H1 (cell line): ENCODE results near the gene PPP2R5B. TPM values are rescaled to one million over a fixed set of nuclear protein-coding genes. Genes with fewer than 3 reads are reported as not detected.

Experiments
- CBX5 ChIP-seq: fragments of 300-800, 300-1000 bp; sonication (generic); IDR thresholded peaks from 2 replicates; pipeline ENCODE4 v1.7.1; 2016; ENCODE audit warnings: antibody characterized with exemption, low read length, low read depth
- CHD7 ChIP-seq: fragments of 300-600 bp; sonication (generic); IDR thresholded peaks from 2 replicates; pipeline ENCODE4 v1.7.1; 2012; ENCODE audit warnings: low read length, moderate library complexity, mild to moderate bottlenecking, inconsistent platforms; ENCODE audit not compliant: insufficient replicate concordance
- GTF2F1 ChIP-seq: IDR thresholded peaks from 2 replicates; pipeline ENCODE4 v1.6.1; 2012; ENCODE audit warnings: low read depth, low read length, improper control_type of control experiment, borderline replicate concordance
- SIN3A ChIP-seq, 2 experiments: IDR thresholded peaks in 1 of 2; conservative IDR thresholded peaks in 1 of 2; 2 replicates each; pipeline ENCODE4 v1.6.1; 2011 to 2012; ENCODE audit warnings: low read length in 2 of 2, improper control_type of control experiment in 1 of 2, low read depth in 1 of 2, mild to moderate bottlenecking in 1 of 2
- SRF ChIP-seq: IDR thresholded peaks from 2 replicates; pipeline ENCODE4 v1.6.1; 2011; ENCODE audit warnings: mild to moderate bottlenecking, low read depth, low read length, moderate library complexity
- ZNF274 ChIP-seq: IDR thresholded peaks from 2 replicates; pipeline ENCODE4 v1.7.0; 2012; ENCODE audit warnings: low read length, borderline replicate concordance; ENCODE audit errors: extremely low read depth
- polyA plus RNA-seq, 7 experiments: library from polyadenylated mRNA; depleted of rRNA in 3 of 7; stranded (reverse) in 5 of 7; unstranded in 2 of 7; fragments of >200 nt in 5 of 7; fragments of 200-250 nt in 2 of 7; gene quantifications; 1 replicate in 5 of 7; 2 replicates in 1 of 7; 4 replicates in 1 of 7; pipeline versions ENCODE4 v1.2.1 to v1.2.3, GENCODE V29; 2011 to 2013; ENCODE audit warnings: missing spikeins in 2 of 7, mixed read lengths in 2 of 7
- total RNA-seq: library from RNA; stranded (reverse); fragmentation: NEBNext Ultra II Directional; extraction: Animal tissue kit (Norgen Biotek cat#: 25700); gene quantifications from 2 replicates; pipeline ENCODE4 v1.2.1, GENCODE V29; 2021

Gene PPP2R5B
- total and polyA plus RNA-seq, 2 of the 8 experiments (the other 6 are each of a cell fraction or from before 2014, with no cell fraction given), result 4.9 to 5.1 TPM

DNA sequence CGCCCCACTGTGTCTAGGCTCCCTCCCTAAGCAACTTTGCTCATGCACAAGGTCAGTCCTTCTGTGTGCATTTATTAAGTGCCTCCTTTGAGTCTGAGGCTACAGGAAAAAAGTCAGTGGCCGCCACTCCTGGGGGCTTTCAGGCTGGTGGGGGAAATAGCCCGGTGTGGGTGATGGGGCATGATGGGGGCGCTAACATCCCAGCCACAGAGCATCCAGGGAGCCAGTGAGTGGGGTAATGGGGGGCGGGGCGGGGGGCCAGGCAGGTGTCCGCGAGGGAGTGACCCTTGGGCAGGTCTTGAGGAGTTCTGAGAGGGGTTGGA, 36.1 kb upstream of the PPP2R5B start (continued):
- TF ChIP-seq CHD7 (no peak), CBX5 (no peak), GTF2F1 (no peak), SRF (no peak), SIN3A (conservative IDR thresholded peaks at IDR 0.05 in 1 of 2, IDR thresholded peaks at IDR 0.05 in 1 of 2; ENCODE audit: low read depth in 1 of 2, low read length in 2 of 2) (no peak), ZNF274 (no peak)
- TF ChIP-seq, all 59 proteins: peak for 0
